ENCODE measurements around the gene ALG1.
"Not testable (repeated sequence)": the region's sequence is repeated elsewhere in the genome, so short reads cannot be mapped to it uniquely, and the experiment has no call there.

ALG1 gene

GRCh38 chr16:5073771-5074170 lies 2.1 kb downstream of the ALG1 start:
- DNase-seq (ENCODE audit: low read depth in 2 of 2): not testable (repeated sequence)

GRCh38 chr16:5075637-5076036 lies 4.0 kb downstream of the ALG1 start:
- DNase-seq (ENCODE audit: low read depth in 2 of 2): no peak

- DNase-seq (ENCODE audit: low read depth in 2 of 2): no peak
Measured at GRCh38 chr16:5077304-5077703, 5.7 kb downstream of the ALG1 start.

GRCh38 chr16:5078626-5079025 lies 7.0 kb downstream of the ALG1 start:
- no peak for DNase-seq (ENCODE audit: low read depth in 2 of 2)

GRCh38 chr16:5080461-5080860 lies 8.8 kb downstream of the ALG1 start:
- DNase-seq (ENCODE audit: low read depth in 2 of 2): not testable (repeated sequence)

GRCh38 chr16:5080996-5081395 lies 9.4 kb downstream of the ALG1 start:
- DNase-seq (ENCODE audit: low read depth in 2 of 2): not testable (repeated sequence)

GRCh38 chr16:5083646-5084045 lies 12.0 kb downstream of the ALG1 start:
- not testable (repeated sequence) for DNase-seq (ENCODE audit: low read depth in 2 of 2)

- DNase-seq (ENCODE audit: low read depth in 2 of 2): not testable (repeated sequence)
Measured at GRCh38 chr16:5084099-5084731, 12.6 kb downstream of the ALG1 start.

GRCh38 chr16:5084802-5085201 lies 13.2 kb downstream of the ALG1 start:
- peak; percentile 17 to 46 for DNase-seq (ENCODE audit: low read depth in 2 of 2)

GRCh38 chr16:5085716-5086115 lies 14.1 kb downstream of the ALG1 start:
- DNase-seq (ENCODE audit: low read depth in 2 of 2): not testable (repeated sequence)

- DNase-seq (ENCODE audit: low read depth in 2 of 2): not testable (repeated sequence)
Measured at GRCh38 chr16:5088086-5088790, 16.6 kb downstream of the ALG1 start.

- DNase-seq (ENCODE audit: low read depth in 2 of 2): not testable (repeated sequence)
Measured at GRCh38 chr16:5088936-5089335, 17.3 kb downstream of the ALG1 start.

- not testable (repeated sequence) for DNase-seq (ENCODE audit: low read depth in 2 of 2)
Measured at GRCh38 chr16:5089911-5090555, 18.4 kb downstream of the ALG1 start.

GRCh38 chr16:5090592-5090991 lies 18.9 kb downstream of the ALG1 start:
- not testable (repeated sequence) for DNase-seq (ENCODE audit: low read depth in 2 of 2)

- not testable (repeated sequence) for DNase-seq (ENCODE audit: low read depth in 2 of 2)
Measured at GRCh38 chr16:5093081-5093480, 21.4 kb downstream of the ALG1 start.

- not testable (repeated sequence) for DNase-seq (ENCODE audit: low read depth in 2 of 2)
Measured at GRCh38 chr16:5093746-5094145, 22.1 kb downstream of the ALG1 start.

GRCh38 chr16:5095145-5095830 lies 23.6 kb downstream of the ALG1 start:
- not testable (repeated sequence) for DNase-seq (ENCODE audit: low read depth in 2 of 2)

- DNase-seq (ENCODE audit: low read depth in 2 of 2): not testable (repeated sequence)
Measured at GRCh38 chr16:5096437-5097060, 24.9 kb downstream of the ALG1 start.

- DNase-seq (ENCODE audit: low read depth in 2 of 2): not testable (repeated sequence)
Measured at GRCh38 chr16:5097061-5097469, 25.4 kb downstream of the ALG1 start.

GRCh38 chr16:5097470-5098220 lies 26.0 kb downstream of the ALG1 start, which contains the start of gene EEF2KMT:
TSS of gene EEF2KMT (minus strand) at chr16:5097795. CDS start at chr16:5097739, 56 bp downstream.
- DNase-seq (ENCODE audit: low read depth in 2 of 2): peak; percentile 87 to 97

All from stimulated activated CD4-positive, alpha-beta T cell treated with anti-CD3 and anti-CD28 coated beads, Interleukin-12 subunit alpha, Interleukin-12 subunit beta, amount 100 ng/mL, for 24 hours (primary cell).